Hepatocyte (in vitro differentiated cells): ENCODE results near the gene C1QB.

Experiments used
- EZH2 ChIP-seq: fragments of 200-600 bp; sonication (generic); IDR thresholded peaks from 2 replicates; pipeline ENCODE4 v1.6.1; 2016; ENCODE audit warnings: antibody characterized with exemption, mild to moderate bottlenecking, borderline replicate concordance
- EZH2phosphoT487 ChIP-seq: fragments of 200-600 bp; sonication (generic); IDR thresholded peaks from one replicate; pipeline ENCODE4 v1.6.1; 2018; ENCODE audit warnings: antibody characterized with exemption, mild to moderate bottlenecking, low read depth, moderate library complexity; ENCODE audit not compliant: unreplicated experiment, severe bottlenecking
- TF ChIP-seq, protein P1 (sequence below): fragments of 200-600 bp; sonication (generic); IDR thresholded peaks from 2 replicates; pipeline ENCODE4 v1.5.1; 2016; ENCODE audit warnings: antibody characterized with exemption, mild to moderate bottlenecking; ENCODE audit not compliant: poor library complexity

DNA sequence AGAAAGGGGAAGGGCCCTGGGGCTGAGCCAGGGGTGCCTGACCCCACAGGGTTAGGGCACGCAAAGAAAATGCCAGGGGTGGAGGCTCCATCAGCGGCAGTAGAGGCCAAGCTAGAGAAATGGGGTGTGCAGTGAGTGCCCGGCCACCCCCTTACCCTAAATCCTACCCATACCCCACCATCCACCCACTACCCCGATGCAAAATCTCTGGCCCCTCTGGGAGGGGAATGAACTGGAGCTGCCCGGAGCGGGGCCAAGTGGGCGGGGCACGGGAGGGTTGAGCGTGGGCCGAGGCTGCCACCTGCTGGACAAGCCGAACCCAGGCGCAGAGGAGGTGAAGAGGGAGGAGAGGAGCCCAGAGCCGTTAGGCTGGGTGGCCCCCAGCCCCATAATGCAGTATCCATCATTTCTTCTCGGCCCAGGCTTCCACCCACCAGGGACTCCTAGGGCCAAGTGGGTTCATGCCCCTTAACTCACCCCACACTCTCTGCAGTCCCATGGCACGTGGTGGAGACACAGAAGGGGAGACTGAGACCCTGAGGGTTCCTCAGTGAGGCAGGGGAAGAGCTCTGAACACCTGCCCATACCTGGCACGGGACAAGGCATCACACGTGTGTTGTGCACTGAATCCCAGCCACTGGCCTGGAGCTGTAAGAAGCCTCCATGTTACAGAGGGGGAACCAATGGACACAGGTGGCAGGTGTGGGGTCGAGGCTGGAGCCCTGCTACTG, 11.0 kb upstream of the C1QB start:
- TF ChIP-seq, protein P1, sequence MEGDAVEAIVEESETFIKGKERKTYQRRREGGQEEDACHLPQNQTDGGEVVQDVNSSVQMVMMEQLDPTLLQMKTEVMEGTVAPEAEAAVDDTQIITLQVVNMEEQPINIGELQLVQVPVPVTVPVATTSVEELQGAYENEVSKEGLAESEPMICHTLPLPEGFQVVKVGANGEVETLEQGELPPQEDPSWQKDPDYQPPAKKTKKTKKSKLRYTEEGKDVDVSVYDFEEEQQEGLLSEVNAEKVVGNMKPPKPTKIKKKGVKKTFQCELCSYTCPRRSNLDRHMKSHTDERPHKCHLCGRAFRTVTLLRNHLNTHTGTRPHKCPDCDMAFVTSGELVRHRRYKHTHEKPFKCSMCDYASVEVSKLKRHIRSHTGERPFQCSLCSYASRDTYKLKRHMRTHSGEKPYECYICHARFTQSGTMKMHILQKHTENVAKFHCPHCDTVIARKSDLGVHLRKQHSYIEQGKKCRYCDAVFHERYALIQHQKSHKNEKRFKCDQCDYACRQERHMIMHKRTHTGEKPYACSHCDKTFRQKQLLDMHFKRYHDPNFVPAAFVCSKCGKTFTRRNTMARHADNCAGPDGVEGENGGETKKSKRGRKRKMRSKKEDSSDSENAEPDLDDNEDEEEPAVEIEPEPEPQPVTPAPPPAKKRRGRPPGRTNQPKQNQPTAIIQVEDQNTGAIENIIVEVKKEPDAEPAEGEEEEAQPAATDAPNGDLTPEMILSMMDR = peak; percentile 91
- no peak for TF ChIP-seq EZH2
- TF ChIP-seq EZH2phosphoT487 = no peak
